Measurements from ENCODE around the gene GSTT2B. TPM values are rescaled to one million over a fixed set of nuclear protein-coding genes. Genes with fewer than 3 reads are reported as not detected.
"Not testable (repeated sequence)": the region's sequence is repeated elsewhere in the genome, so short reads cannot be mapped to it uniquely, and the experiment has no call there.

Gene GSTT2B
- total and polyA plus RNA-seq, 2 experiments from 2014 or later: 1.3 to 3.0 TPM

DNA sequence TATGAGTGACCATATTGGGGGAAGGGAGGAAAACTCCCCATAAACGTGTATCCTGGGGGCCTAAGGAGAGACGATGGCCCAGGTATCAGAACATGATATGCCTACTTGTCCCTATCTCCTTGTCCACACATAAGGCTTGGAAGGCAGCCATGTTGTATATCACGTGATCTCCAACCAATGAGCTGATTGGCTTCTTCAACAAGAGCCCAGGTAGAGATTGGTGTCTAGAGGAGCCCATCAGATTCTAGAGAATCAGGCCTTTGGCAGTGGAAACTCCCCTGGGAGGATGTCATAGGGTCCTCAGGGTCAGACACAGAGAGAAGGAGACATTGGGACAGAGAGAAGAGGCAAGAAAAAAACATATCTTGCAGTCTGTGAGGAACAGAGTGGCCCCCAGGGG is 13.6 kb downstream of the GSTT2B start:
- not testable (repeated sequence) for H3K27ac ChIP-seq; H3K4me1 ChIP-seq (ENCODE audit: insufficient read depth); H3K4me3 ChIP-seq; H3K27me3 ChIP-seq; H3K4me2 ChIP-seq; DNase-seq (ENCODE audit: low spot score); H2AFZ ChIP-seq; H3K9me3 ChIP-seq (ENCODE audit: low read depth); H3K79me2 ChIP-seq; H4K20me1 ChIP-seq (ENCODE audit: insufficient read depth, poor library complexity, severe bottlenecking); H3K9me2 ChIP-seq (replicated peaks; ENCODE audit: insufficient read depth); H3K36me3 ChIP-seq (replicated peaks; ENCODE audit: insufficient read depth, low read depth)
- 0% methylated on average over 1 of the region's 3 CpGs for WGBS (ENCODE audit: low lambda C conversion rate, missing lambda C conversion rate)

DNA sequence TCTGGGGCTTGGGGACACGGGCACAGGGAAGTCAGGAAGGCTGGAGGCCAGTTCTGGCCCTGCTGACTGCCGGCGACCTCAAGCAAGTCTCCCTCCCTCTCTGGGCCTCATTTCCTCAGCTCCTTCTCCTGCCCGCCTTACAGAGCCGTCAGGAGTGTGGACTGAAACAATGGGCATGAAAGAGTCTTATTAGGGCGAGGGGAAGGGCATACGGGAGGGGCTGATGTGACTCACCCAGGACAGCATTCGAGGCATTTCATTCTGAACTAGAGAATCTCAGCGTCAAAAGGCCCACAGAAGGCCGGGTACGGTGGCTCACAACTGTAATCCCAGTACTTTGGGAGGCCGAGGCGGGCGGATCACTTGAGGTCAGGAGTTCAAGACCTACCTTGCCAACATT is 20.8 kb downstream of the GSTT2B start:
- not testable (repeated sequence) for H3K9me3 ChIP-seq (ENCODE audit: low read depth); H3K27me3 ChIP-seq; H3K4me3 ChIP-seq; H2AFZ ChIP-seq; H3K79me2 ChIP-seq; DNase-seq (ENCODE audit: low spot score); H3K4me1 ChIP-seq (ENCODE audit: insufficient read depth); H3K27ac ChIP-seq; H3K4me2 ChIP-seq; H3K9me2 ChIP-seq (replicated peaks; ENCODE audit: insufficient read depth); H4K20me1 ChIP-seq (ENCODE audit: insufficient read depth, poor library complexity, severe bottlenecking); H3K36me3 ChIP-seq (replicated peaks; ENCODE audit: insufficient read depth, low read depth)
- no CpG with 5 or more reads among the region's 14 CpGs for WGBS (ENCODE audit: low lambda C conversion rate, missing lambda C conversion rate)

DNA sequence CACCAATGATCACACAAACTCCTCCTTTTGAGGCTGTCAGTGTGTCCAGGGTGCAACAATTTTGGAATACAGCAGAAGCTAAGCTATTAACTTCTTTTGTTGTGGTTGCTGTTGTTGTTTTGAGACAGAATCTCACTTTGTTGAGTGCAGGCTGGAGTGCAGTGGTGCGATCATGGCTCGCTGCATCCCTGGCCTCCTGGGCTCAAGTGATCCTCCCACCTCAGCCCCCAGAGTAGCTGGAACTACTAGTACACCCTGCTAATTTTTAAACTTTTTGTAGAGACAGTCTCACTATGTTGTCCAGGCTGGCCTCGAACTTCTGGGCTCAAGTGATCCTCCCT is 22.0 kb downstream of the GSTT2B start:
- Histone ChIP-seq H3K27me3 (no peaks in the 10 kb centered on the region), H3K9me2 (replicated peaks; ENCODE audit: insufficient read depth) (no peaks in the 10 kb centered on the region), H3K79me2 (no peaks in the 10 kb centered on the region), H3K36me3 (replicated peaks; ENCODE audit: insufficient read depth, low read depth) (no peaks in the 10 kb centered on the region), H3K27ac (no peak overlapping the region), H3K4me3 (no peak overlapping the region), H2AFZ (no peak overlapping the region), H4K20me1 (ENCODE audit: insufficient read depth, poor library complexity, severe bottlenecking) (no peaks in the 10 kb centered on the region), H3K4me2 (no peak overlapping the region), H3K4me1 (ENCODE audit: insufficient read depth) (no peaks in the 10 kb centered on the region), H3K9me3 (ENCODE audit: low read depth) (no peaks in the 10 kb centered on the region)
- WGBS (ENCODE audit: low lambda C conversion rate, missing lambda C conversion rate): 73% methylated on average over 1 of the region's 3 CpGs
- TF ChIP-seq EZH2phosphoT487 (IDR thresholded peaks at IDR 0.05; ENCODE audit: low read depth, severe bottlenecking, unreplicated experiment) (no peak), EZH2 (IDR thresholded peaks at IDR 0.05; ENCODE audit: borderline replicate concordance) (no peak)
- TF ChIP-seq, protein P1, sequence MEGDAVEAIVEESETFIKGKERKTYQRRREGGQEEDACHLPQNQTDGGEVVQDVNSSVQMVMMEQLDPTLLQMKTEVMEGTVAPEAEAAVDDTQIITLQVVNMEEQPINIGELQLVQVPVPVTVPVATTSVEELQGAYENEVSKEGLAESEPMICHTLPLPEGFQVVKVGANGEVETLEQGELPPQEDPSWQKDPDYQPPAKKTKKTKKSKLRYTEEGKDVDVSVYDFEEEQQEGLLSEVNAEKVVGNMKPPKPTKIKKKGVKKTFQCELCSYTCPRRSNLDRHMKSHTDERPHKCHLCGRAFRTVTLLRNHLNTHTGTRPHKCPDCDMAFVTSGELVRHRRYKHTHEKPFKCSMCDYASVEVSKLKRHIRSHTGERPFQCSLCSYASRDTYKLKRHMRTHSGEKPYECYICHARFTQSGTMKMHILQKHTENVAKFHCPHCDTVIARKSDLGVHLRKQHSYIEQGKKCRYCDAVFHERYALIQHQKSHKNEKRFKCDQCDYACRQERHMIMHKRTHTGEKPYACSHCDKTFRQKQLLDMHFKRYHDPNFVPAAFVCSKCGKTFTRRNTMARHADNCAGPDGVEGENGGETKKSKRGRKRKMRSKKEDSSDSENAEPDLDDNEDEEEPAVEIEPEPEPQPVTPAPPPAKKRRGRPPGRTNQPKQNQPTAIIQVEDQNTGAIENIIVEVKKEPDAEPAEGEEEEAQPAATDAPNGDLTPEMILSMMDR (IDR thresholded peaks at IDR 0.05; ENCODE audit: poor library complexity): no peak
- no peak for DNase-seq (ENCODE audit: low spot score)

DNA sequence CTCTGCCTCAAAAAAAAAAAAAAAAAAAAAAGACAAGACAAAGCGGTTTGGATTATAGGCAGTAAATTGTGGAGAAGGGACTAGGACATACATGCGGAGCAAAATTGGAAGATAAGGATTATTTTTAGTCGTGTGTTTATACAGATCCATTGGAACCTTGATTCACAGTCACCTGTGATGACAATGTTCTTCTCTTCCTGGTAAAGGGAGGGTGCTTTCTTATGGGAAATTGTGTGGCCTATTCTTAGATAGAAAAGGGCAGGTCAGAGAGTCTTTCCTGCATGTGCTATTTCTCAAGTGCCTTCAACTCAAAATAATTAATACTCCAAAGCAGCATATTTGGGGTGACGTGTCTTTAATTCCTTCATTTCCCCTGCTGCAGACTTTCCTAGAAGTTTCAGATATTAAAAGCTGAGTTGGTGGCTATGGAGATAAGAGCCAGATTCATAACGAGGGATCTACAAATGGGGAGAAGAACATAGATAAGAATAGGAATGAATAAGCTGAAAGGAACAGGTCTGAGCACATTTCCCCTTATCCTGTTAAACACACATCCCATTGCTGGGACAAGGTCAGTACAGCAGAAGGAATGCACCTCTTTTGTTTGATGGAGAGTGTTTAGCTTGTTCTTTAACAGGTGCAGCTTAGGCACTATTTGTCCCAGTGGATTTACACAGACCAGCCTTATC is 22.5 kb downstream of the GSTT2B start:
- Histone ChIP-seq H3K79me2 (no peaks in the 10 kb centered on the region), H3K27ac (no peak overlapping the region), H4K20me1 (ENCODE audit: insufficient read depth, poor library complexity, severe bottlenecking) (no peaks in the 10 kb centered on the region), H3K4me2 (no peak overlapping the region), H3K27me3 (no peaks in the 10 kb centered on the region), H3K4me1 (ENCODE audit: insufficient read depth) (no peaks in the 10 kb centered on the region), H3K4me3 (no peak overlapping the region), H3K36me3 (replicated peaks; ENCODE audit: insufficient read depth, low read depth) (no peaks in the 10 kb centered on the region), H2AFZ (no peak overlapping the region), H3K9me3 (ENCODE audit: low read depth) (no peaks in the 10 kb centered on the region), H3K9me2 (replicated peaks; ENCODE audit: insufficient read depth) (no peaks in the 10 kb centered on the region)
- 72% methylated on average over 4 of the region's 5 CpGs for WGBS (ENCODE audit: low lambda C conversion rate, missing lambda C conversion rate)
- TF ChIP-seq, protein P1 (IDR thresholded peaks at IDR 0.05; ENCODE audit: poor library complexity): no peak
- no peak for TF ChIP-seq EZH2phosphoT487 (IDR thresholded peaks at IDR 0.05; ENCODE audit: low read depth, severe bottlenecking, unreplicated experiment)
- no peak for TF ChIP-seq EZH2 (IDR thresholded peaks at IDR 0.05; ENCODE audit: borderline replicate concordance)
- no peak for DNase-seq (ENCODE audit: low spot score)

Data from hepatocyte (in vitro differentiated cells).